GM13977 (cell line): ENCODE results near the gene MPP1.

Experiments used
- DNase-seq: peaks from one replicate; pipeline ENCODE4 v3.0.0; 2012; ENCODE audit warnings: low spot score
- CTCF ChIP-seq: IDR thresholded peaks from 2 replicates; pipeline ENCODE4 v1.5.1; 2012; ENCODE audit warnings: mild to moderate bottlenecking, control low read depth; ENCODE audit not compliant: insufficient read depth; ENCODE audit errors: extremely low read depth, missing control alignments
- in situ Hi-C: fragments of 300-500 bp; cut with MboI; formaldehyde crosslinking; loops from one replicate; pipeline ENCODE4 v1.12.0; 2022; ENCODE audit warnings: low sequenced_read_pairs, low pct_unique_long_range_greater_than_20kb, mixed read lengths, inconsistent platforms; ENCODE audit not compliant: unreplicated experiment

The MPP1 gene

DNA sequence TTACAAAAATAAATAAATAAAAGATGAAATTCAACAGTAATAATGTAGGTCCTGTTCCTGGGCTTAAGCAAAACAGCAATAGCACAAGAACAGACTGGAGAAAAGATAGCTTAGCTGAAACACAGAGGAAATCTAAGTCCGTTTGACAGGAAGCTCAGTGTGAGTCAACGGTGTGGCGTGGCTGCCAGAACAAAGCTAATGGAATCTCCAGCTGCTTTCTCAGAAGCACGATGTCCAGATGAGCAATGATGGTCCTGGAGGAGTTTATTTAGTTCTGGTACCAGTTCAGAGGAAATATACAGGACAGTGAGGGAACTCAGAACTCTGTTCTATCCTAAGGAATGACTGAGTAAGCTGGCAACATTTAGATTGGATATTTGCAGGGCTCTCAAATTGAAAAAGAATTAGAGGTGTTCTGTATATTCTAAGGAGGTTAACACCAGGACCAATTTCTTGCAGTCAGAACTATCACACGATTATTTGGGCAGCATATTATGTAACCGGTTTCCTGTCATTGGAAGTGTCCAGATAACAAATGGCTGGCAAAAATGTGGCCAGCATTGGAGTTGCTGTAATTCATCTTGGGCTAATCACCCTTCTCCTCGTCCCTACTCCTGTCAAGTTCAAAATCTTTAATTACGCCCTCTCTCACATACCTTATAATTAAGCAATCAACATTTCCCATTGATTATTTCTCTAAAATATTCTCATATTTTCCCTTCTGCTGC, 67.1 kb downstream of the MPP1 start:
- in situ Hi-C loops: loop anchor here (25.0 kb wide), 1 partner anchor 151 kb away; the partner anchor contains the start of gene CTAG1A
- DNase-seq: no peak
- no peak for TF ChIP-seq CTCF

DNA sequence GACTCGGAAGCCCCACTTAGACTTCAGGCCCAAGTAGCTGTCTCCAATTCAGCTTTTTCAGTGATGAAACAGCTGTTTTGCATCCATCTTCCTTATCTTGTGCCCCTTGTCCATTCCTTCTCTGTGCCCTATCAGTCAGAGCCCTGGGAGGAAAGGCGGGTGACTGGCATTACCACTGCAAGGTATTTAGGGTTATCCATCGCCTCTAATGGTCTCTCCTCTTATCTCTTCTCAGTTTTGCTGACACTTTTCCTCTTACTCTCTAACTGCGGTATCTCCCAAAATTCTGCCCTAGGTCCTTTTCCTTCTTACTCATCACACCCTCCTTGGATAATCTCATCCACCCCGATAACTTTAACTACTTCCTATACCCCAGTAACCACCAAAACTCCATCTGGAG, 68.1 kb downstream of the MPP1 start:
- no peak for TF ChIP-seq CTCF
- in situ Hi-C loops: loop anchor here (25.0 kb wide), 1 partner anchor 150 kb away; the partner anchor contains the start of gene CTAG1A
- DNase-seq: no peak

DNA sequence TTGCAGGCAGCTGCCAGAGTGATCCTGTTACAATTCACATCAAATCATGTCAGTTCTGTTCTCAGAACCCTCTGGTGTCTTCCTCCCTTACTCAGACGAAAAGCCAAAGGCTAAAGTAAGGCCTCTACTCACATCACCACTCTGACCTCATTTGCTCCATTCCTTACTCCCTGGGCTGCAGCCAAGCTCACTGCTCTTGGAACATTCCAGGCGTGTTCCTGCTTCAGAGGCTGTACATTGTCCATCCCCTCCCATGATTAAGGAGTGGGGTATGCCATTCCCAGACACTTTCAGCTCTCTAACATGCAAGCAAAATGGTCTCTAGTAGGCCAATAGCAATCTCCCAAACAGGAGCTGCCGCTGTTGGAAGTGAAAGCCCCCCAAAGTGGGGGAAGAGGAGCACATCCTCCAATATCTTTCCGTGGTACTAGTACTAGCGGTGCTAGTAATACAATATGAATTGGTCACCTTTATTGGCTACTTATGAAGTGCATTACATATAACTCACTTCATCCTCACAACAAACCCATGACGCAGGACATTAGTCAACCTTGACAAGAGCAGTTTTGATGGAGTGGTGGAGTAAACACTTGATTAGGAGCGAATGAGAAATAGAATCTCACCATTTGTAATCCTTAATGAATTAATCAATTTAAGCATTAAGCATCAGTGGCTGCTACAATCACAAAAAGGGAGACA, 69.4 kb downstream of the MPP1 start:
- no peak for DNase-seq
- no peak for TF ChIP-seq CTCF
- in situ Hi-C loops: loop anchor here (25.0 kb wide), 1 partner anchor 149 kb away; the partner anchor contains the start of gene CTAG1A

DNA sequence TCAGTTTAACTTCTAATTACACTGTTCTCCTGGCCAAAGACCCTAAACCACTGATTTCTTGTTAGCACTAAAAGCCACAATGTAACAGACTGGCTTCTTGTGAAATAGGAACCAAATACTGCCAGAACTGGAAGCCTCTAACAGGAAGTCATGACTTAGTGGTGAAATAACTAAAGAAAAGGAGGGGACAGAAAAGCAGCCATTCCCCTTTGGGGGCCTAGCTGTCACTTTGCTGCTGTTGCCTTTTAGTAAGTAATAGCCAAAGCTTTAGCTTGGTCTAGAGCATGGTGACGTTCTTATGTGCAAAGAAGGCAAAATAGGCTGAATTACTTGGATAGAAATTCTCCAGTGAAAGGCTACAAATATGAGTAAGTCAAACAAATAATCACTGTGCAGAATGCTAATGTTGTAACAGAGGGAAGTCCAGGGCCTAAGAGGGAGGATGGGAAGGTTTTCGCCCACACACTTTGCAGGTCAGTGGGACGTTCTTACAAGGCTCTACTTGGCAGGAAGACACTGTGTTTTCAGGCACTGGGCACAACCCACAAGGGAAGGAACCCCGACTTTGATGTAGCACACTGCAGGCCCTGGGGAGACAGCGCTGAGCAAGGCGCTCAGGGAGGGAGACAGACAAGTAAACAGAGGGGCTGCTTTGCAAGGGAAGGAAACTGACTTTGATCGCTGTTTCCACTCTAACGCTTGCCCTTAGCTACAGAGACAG, 71.1 kb downstream of the MPP1 start:
- in situ Hi-C loops: loop anchor here (25.0 kb wide), 1 partner anchor 147 kb away; the partner anchor contains the start of gene CTAG1A
- DNase-seq: no peak
- TF ChIP-seq CTCF: no peak

GRCh38 chrX:154733066-154733425, 72.2 kb downstream of the MPP1 start:
- TF ChIP-seq CTCF: no peak
- no peak for DNase-seq
- in situ Hi-C loops: loop anchor here (25.0 kb wide), 1 partner anchor 146 kb away; the partner anchor contains the start of gene CTAG1A

DNA sequence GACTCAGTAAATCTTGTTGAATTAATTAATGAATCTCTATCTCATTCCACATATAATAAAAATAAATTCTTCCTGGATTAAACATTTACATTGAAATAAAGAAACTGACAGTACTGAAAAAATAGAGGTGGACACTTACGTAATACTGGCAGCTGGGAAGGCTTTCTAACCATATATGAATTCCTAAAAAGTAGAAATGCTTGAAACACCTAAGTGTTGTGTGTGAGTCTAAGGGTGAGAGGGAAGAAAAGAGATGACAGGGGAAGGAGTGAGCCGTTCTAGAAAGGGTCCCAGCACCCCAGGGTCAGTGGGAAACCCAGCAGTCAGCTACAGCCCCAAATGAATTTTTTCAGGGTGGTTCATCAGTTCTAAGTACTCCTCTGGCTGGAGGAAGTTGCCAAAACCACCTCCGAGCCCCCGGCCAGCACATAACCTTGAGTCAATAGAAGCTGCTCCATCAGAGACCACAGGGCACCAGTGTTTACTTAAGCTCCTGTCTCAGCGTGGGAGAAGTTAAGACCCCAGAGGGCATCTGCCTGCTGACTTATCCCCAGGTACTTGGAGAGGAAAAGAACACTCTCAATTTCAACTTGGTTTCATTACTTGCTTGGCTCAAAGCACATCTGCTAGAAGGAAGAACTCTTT, 72.7 kb downstream of the MPP1 start:
- no peak for DNase-seq
- TF ChIP-seq CTCF: no peak
- in situ Hi-C loops: loop anchor here (25.0 kb wide), 1 partner anchor 145 kb away; the partner anchor contains the start of gene CTAG1A
